BLaER1 treated with 17β-estradiol and CSF1 and Interleukin-3, amounts not matched to agents 10 nM and 100 nM (cell line): Measurements from ENCODE around the gene UBXN10.
A peak's percentile ranks its signal among the peaks of the same experiment; 100 is the strongest.

Experiments
- H3K27ac ChIP-seq, 11 experiments: shearing (Covaris generic); formaldehyde crosslinking; 2 replicates each; pipeline ENCODE4 v1.8.1; 2022
- H3K27me3 ChIP-seq, 11 experiments: shearing (Covaris generic); formaldehyde crosslinking; 2 replicates each; pipeline ENCODE4 v1.8.1; 2022
- H3K36me3 ChIP-seq, 11 experiments: shearing (Covaris generic); formaldehyde crosslinking; 2 replicates each; pipeline ENCODE4 v1.8.1; 2022
- H3K4me1 ChIP-seq, 10 experiments: shearing (Covaris generic); formaldehyde crosslinking; 2 replicates each; pipeline ENCODE4 v1.8.1; 2022
- H3K4me2 ChIP-seq, 11 experiments: shearing (Covaris generic); formaldehyde crosslinking; 2 replicates each; pipeline ENCODE4 v1.8.1; 2022
- H3K4me3 ChIP-seq, 10 experiments: shearing (Covaris generic); formaldehyde crosslinking; 2 replicates each; pipeline ENCODE4 v1.8.1; 2022
- H3K9ac ChIP-seq, 11 experiments: shearing (Covaris generic); formaldehyde crosslinking; 2 replicates each; pipeline ENCODE4 v1.8.1; 2022
- H3K9me3 ChIP-seq, 11 experiments: shearing (Covaris generic); formaldehyde crosslinking; replicated peaks in 1 of 11; 2 replicates each; pipeline ENCODE4 v1.8.1; 2022
- H4K20me1 ChIP-seq, 11 experiments: shearing (Covaris generic); formaldehyde crosslinking; 2 replicates each; pipeline ENCODE4 v1.8.1; 2022
- Cebpa-rat ChIP-seq, 11 experiments: shearing (Covaris generic); IDR thresholded peaks; 2 replicates each; pipeline ENCODE4 v1.8.1; 2022

UBXN10 gene

GRCh38 chr1:20185834-20186782 is at the start of gene UBXN10, which contains the start of gene PLA2G2C:
Gene UBXN10, plus strand, starts transcription at chr1:20186096. Its CDS starts 4,466 bp downstream, at chr1:20190562.
Gene PLA2G2C, minus strand, starts transcription at chr1:20186518. Its CDS starts 9,155 bp downstream, at chr1:20177363.
- Histone ChIP-seq H3K36me3 (peaks cover 0 to 4% (median 0%) of the 10 kb centered on the region in 11 experiments; a peak in 2 of 22 replicates), H3K9ac (peak within 1 kb of the TSS; percentile 81 to 92 (median 88)), H3K27me3 (no peaks in the 10 kb centered on the region), H4K20me1 (no peaks in the 10 kb centered on the region), H3K4me1 (peaks cover 74 to 99% (median 90%) of the 10 kb centered on the region in 10 experiments), H3K27ac (peak within 1 kb of the TSS; percentile 85 to 97 (median 96)), H3K4me3 (peak within 1 kb of the TSS; percentile 47 to 74 (median 63)), H3K9me3 (no peaks in the 10 kb centered on the region), H3K4me2 (peak within 1 kb of the TSS; percentile 93 to 99 (median 96))
- no peak for TF ChIP-seq Cebpa-rat (IDR thresholded peaks at IDR 0.05)

GRCh38 chr1:20136249-20136648 is 49.6 kb upstream of the UBXN10 start:
- no peak overlapping the region for H3K27ac ChIP-seq
- H3K4me2 ChIP-seq = no peak overlapping the region
- no peak overlapping the region for H3K4me3 ChIP-seq
- H3K36me3 ChIP-seq = no peaks in the 10 kb centered on the region
- no peaks in the 10 kb centered on the region; a peak in 1 of 22 replicates for H4K20me1 ChIP-seq
- H3K9ac ChIP-seq = no peak overlapping the region
- H3K9me3 ChIP-seq = 0 out of 22 replicates have a peak, but pooled peaks cover 0 to 6% (median 0%) of the 10 kb centered on the region in 11 experiments
- no peaks in the 10 kb centered on the region for H3K27me3 ChIP-seq
- peaks cover 14 to 27% (median 18%) of the 10 kb centered on the region in 10 experiments for H3K4me1 ChIP-seq
- TF ChIP-seq Cebpa-rat (IDR thresholded peaks at IDR 0.05) = no peak

GRCh38 chr1:20137055-20137454 is 48.8 kb upstream of the UBXN10 start:
- no peak for TF ChIP-seq Cebpa-rat (IDR thresholded peaks at IDR 0.05)
- no peaks in the 10 kb centered on the region for H3K27me3 ChIP-seq
- H3K4me2 ChIP-seq = no peak overlapping the region
- no peak overlapping the region for H3K4me3 ChIP-seq
- H4K20me1 ChIP-seq = no peaks in the 10 kb centered on the region; a peak in 2 of 22 replicates
- no peak overlapping the region for H3K9ac ChIP-seq
- H3K4me1 ChIP-seq = peaks cover 12 to 21% (median 15%) of the 10 kb centered on the region in 10 experiments
- no peak overlapping the region for H3K27ac ChIP-seq
- 0 out of 22 replicates have a peak, but pooled peaks cover 0 to 6% (median 0%) of the 10 kb centered on the region in 11 experiments for H3K9me3 ChIP-seq
- no peaks in the 10 kb centered on the region for H3K36me3 ChIP-seq

- no peak overlapping the region for H3K4me2 ChIP-seq
- H3K27ac ChIP-seq = no peak overlapping the region
- H3K4me3 ChIP-seq = no peak overlapping the region
- no peak for TF ChIP-seq Cebpa-rat (IDR thresholded peaks at IDR 0.05)
- H3K27me3 ChIP-seq = no peaks in the 10 kb centered on the region
- H3K36me3 ChIP-seq = no peaks in the 10 kb centered on the region
- H3K9me3 ChIP-seq = 0 out of 22 replicates have a peak, but pooled peaks cover 0 to 4% (median 0%) of the 10 kb centered on the region in 11 experiments
- peaks cover 8 to 15% (median 14%) of the 10 kb centered on the region in 10 experiments; a peak in 18 of 20 replicates for H3K4me1 ChIP-seq
- H4K20me1 ChIP-seq = no peaks in the 10 kb centered on the region; a peak in 2 of 22 replicates
- no peak overlapping the region for H3K9ac ChIP-seq
These were observed 48.3 kb upstream of the UBXN10 start for GRCh38 chr1:20137604-20138003.

GRCh38 chr1:20138346-20138745 is 47.5 kb upstream of the UBXN10 start:
- Histone ChIP-seq H3K27ac (no peak overlapping the region), H4K20me1 (peaks cover 0 to 2% (median 0%) of the 10 kb centered on the region in 11 experiments; a peak in 2 of 22 replicates), H3K4me2 (no peak overlapping the region), H3K36me3 (no peaks in the 10 kb centered on the region), H3K4me3 (no peak overlapping the region), H3K27me3 (no peaks in the 10 kb centered on the region), H3K9ac (no peak overlapping the region), H3K4me1 (peaks cover 8 to 15% (median 14%) of the 10 kb centered on the region in 10 experiments; a peak in 17 of 20 replicates), H3K9me3 (no peaks in the 10 kb centered on the region)
- no peak for TF ChIP-seq Cebpa-rat (IDR thresholded peaks at IDR 0.05)

- no peak within 1 kb of the TSS for H3K4me3 ChIP-seq
- H3K4me2 ChIP-seq = peak within 1 kb of the TSS in 10 of 11 experiments; percentile 1 to 64 (median 32); a peak in 16 of 22 replicates
- no peak within 1 kb of the TSS for H3K27ac ChIP-seq
- no peak for TF ChIP-seq Cebpa-rat (IDR thresholded peaks at IDR 0.05)
- no peaks in the 10 kb centered on the region for H3K27me3 ChIP-seq
- H3K9ac ChIP-seq = no peak within 1 kb of the TSS
- peaks cover 0 to 6% (median 0%) of the 10 kb centered on the region in 11 experiments; a peak in 2 of 22 replicates for H4K20me1 ChIP-seq
- H3K9me3 ChIP-seq = no peaks in the 10 kb centered on the region
- H3K36me3 ChIP-seq = no peaks in the 10 kb centered on the region
- peaks cover 8 to 15% (median 14%) of the 10 kb centered on the region in 10 experiments; a peak in 17 of 20 replicates for H3K4me1 ChIP-seq
These were observed 46.8 kb upstream of the UBXN10 start, which contains the start of gene PLA2G2F for GRCh38 chr1:20138961-20139550. Gene PLA2G2F, plus strand, starts transcription at chr1:20139323. Its CDS starts 105 bp downstream, at chr1:20139428.

GRCh38 chr1:20139776-20140612 is 45.9 kb upstream of the UBXN10 start:
- Histone ChIP-seq H3K27me3 (no peaks in the 10 kb centered on the region), H3K36me3 (no peaks in the 10 kb centered on the region), H3K9me3 (no peaks in the 10 kb centered on the region), H3K4me2 (peak overlapping the region in 10 of 11 experiments; percentile 1 to 64 (median 32); a peak in 15 of 22 replicates), H3K4me1 (peaks cover 8 to 15% (median 14%) of the 10 kb centered on the region in 10 experiments; a peak in 17 of 20 replicates), H3K27ac (no peak overlapping the region), H4K20me1 (peaks cover 0 to 6% (median 0%) of the 10 kb centered on the region in 11 experiments; a peak in 2 of 22 replicates), H3K4me3 (no peak overlapping the region), H3K9ac (no peak overlapping the region)
- TF ChIP-seq Cebpa-rat (IDR thresholded peaks at IDR 0.05) = no peak

GRCh38 chr1:20141001-20141400 is 44.9 kb upstream of the UBXN10 start:
- no peaks in the 10 kb centered on the region for H3K27me3 ChIP-seq
- no peak overlapping the region for H3K27ac ChIP-seq

More at GRCh38 chr1:20141001-20141400, 44.9 kb upstream of the UBXN10 start:
- TF ChIP-seq Cebpa-rat (IDR thresholded peaks at IDR 0.05) = no peak
- Histone ChIP-seq H3K9ac (no peak overlapping the region), H3K4me3 (no peak overlapping the region), H3K36me3 (no peaks in the 10 kb centered on the region), H3K4me2 (no peak overlapping the region), H4K20me1 (peaks cover 0 to 6% (median 0%) of the 10 kb centered on the region in 11 experiments; a peak in 2 of 22 replicates), H3K9me3 (no peaks in the 10 kb centered on the region), H3K4me1 (peaks cover 8 to 15% (median 14%) of the 10 kb centered on the region in 10 experiments; a peak in 17 of 20 replicates)
